IPS-20b (cell line): ENCODE measurements around the gene EMSY.
"Not testable (repeated sequence)": the region's sequence is repeated elsewhere in the genome, so short reads cannot be mapped to it uniquely, and the experiment has no call there.

Experiments used
- H3K27ac ChIP-seq: one replicate; pipeline ENCODE4 v1.5.1; 2013; ENCODE audit warnings: low read length
- H3K27me3 ChIP-seq: 2 replicates; pipeline ENCODE4 v1.6.1; 2013; ENCODE audit warnings: mild to moderate bottlenecking, low read length, inconsistent platforms; ENCODE audit not compliant: insufficient read depth
- H3K36me3 ChIP-seq: 2 replicates; pipeline ENCODE4 v1.6.1; 2013; ENCODE audit warnings: low read depth, mild to moderate bottlenecking, inconsistent platforms, low read length, moderate library complexity; ENCODE audit not compliant: insufficient read depth
- H3K4me1 ChIP-seq: 2 replicates; pipeline ENCODE4 v1.6.1; 2013; ENCODE audit warnings: mild to moderate bottlenecking, control low read depth, inconsistent platforms, low read length, moderate library complexity; ENCODE audit not compliant: insufficient read depth
- H3K4me3 ChIP-seq: 2 replicates; pipeline ENCODE4 v1.5.1; 2013; ENCODE audit warnings: mild to moderate bottlenecking, low read length, inconsistent platforms
- H3K9ac ChIP-seq: 2 replicates; pipeline ENCODE4 v1.6.1; 2013; ENCODE audit warnings: low read depth, mild to moderate bottlenecking, inconsistent platforms, low read length, moderate library complexity
- H3K9me3 ChIP-seq: 2 replicates; pipeline ENCODE4 v1.6.1; 2013; ENCODE audit warnings: mild to moderate bottlenecking, low read depth, low read length, inconsistent platforms; ENCODE audit not compliant: insufficient read depth

EMSY gene

GRCh38 chr11:76577921-76578653, 133.3 kb downstream of the EMSY start:
- H3K9ac ChIP-seq = no peak overlapping the region
- H3K4me1 ChIP-seq = peaks cover 3% of the 10 kb centered on the region; the same call in 1 of the 2 replicates
- no peak overlapping the region for H3K4me3 ChIP-seq
- no peaks in the 10 kb centered on the region for H3K27me3 ChIP-seq
- no peaks in the 10 kb centered on the region for H3K9me3 ChIP-seq
- H3K27ac ChIP-seq = no peak overlapping the region
- no peaks in the 10 kb centered on the region for H3K36me3 ChIP-seq

- H3K27ac ChIP-seq = no peak overlapping the region
- no peak overlapping the region for H3K4me3 ChIP-seq
- H3K9ac ChIP-seq = no peak overlapping the region
- H3K4me1 ChIP-seq = peaks cover 3% of the 10 kb centered on the region; the same call in 1 of the 2 replicates
- H3K27me3 ChIP-seq = no peaks in the 10 kb centered on the region
- no peaks in the 10 kb centered on the region for H3K36me3 ChIP-seq
- H3K9me3 ChIP-seq = no peaks in the 10 kb centered on the region
Observed at GRCh38 chr11:76578654-76579055, 133.8 kb downstream of the EMSY start.

- no peaks in the 10 kb centered on the region for H3K27me3 ChIP-seq
- H3K36me3 ChIP-seq = no peaks in the 10 kb centered on the region
- peak overlapping the region; percentile 39 for H3K27ac ChIP-seq
- H3K4me1 ChIP-seq = peaks cover 3% of the 10 kb centered on the region; the same call in 1 of the 2 replicates
- no peaks in the 10 kb centered on the region for H3K9me3 ChIP-seq
- H3K4me3 ChIP-seq = no peak overlapping the region
- H3K9ac ChIP-seq = no peak overlapping the region
Observed at GRCh38 chr11:76579056-76579751, 134.4 kb downstream of the EMSY start.

GRCh38 chr11:76579752-76580151, 134.9 kb downstream of the EMSY start:
- no peak overlapping the region for H3K4me3 ChIP-seq
- H3K9ac ChIP-seq = no peak overlapping the region
- no peaks in the 10 kb centered on the region for H3K36me3 ChIP-seq
- no peaks in the 10 kb centered on the region for H3K27me3 ChIP-seq
- peak overlapping the region; percentile 39 for H3K27ac ChIP-seq
- no peaks in the 10 kb centered on the region for H3K9me3 ChIP-seq
- peaks cover 3% of the 10 kb centered on the region; the same call in 1 of the 2 replicates for H3K4me1 ChIP-seq

- H3K9me3 ChIP-seq, H3K4me3 ChIP-seq, H3K4me1 ChIP-seq, H3K27me3 ChIP-seq, H3K36me3 ChIP-seq, H3K27ac ChIP-seq, H3K9ac ChIP-seq: not testable (repeated sequence)
Observed at GRCh38 chr11:76582471-76582870, 137.7 kb downstream of the EMSY start.

GRCh38 chr11:76587820-76588454, 143.1 kb downstream of the EMSY start:
- Histone ChIP-seq H3K27ac (no peak overlapping the region), H3K9me3 (peaks cover 4% of the 10 kb centered on the region; the same call in 1 of the 2 replicates), H3K36me3 (no peaks in the 10 kb centered on the region), H3K4me1 (no peaks in the 10 kb centered on the region), H3K9ac (no peak overlapping the region), H3K27me3 (no peaks in the 10 kb centered on the region), H3K4me3 (no peak overlapping the region)

GRCh38 chr11:76588455-76589325, 143.9 kb downstream of the EMSY start:
- no peak overlapping the region for H3K27ac ChIP-seq
- H3K27me3 ChIP-seq = no peaks in the 10 kb centered on the region
- no peaks in the 10 kb centered on the region for H3K4me1 ChIP-seq
- peaks cover 4% of the 10 kb centered on the region; the same call in 1 of the 2 replicates for H3K9me3 ChIP-seq
- H3K36me3 ChIP-seq = no peaks in the 10 kb centered on the region
- no peak overlapping the region for H3K4me3 ChIP-seq
- H3K9ac ChIP-seq = no peak overlapping the region

GRCh38 chr11:76589477-76589876, 144.7 kb downstream of the EMSY start:
- H3K36me3 ChIP-seq = no peaks in the 10 kb centered on the region
- no peaks in the 10 kb centered on the region for H3K4me1 ChIP-seq
- H3K4me3 ChIP-seq = no peak overlapping the region
- peaks cover 4% of the 10 kb centered on the region; the same call in 1 of the 2 replicates for H3K9me3 ChIP-seq
- H3K27me3 ChIP-seq = no peaks in the 10 kb centered on the region
- no peak overlapping the region for H3K27ac ChIP-seq
- no peak overlapping the region for H3K9ac ChIP-seq

GRCh38 chr11:76589964-76590950, 145.4 kb downstream of the EMSY start:
- H3K9me3 ChIP-seq = peaks cover 4% of the 10 kb centered on the region; the same call in 1 of the 2 replicates
- H3K9ac ChIP-seq = no peak overlapping the region
- H3K27me3 ChIP-seq = no peaks in the 10 kb centered on the region
- H3K4me1 ChIP-seq = no peaks in the 10 kb centered on the region
- no peaks in the 10 kb centered on the region for H3K36me3 ChIP-seq
- no peak overlapping the region for H3K4me3 ChIP-seq
- no peak overlapping the region for H3K27ac ChIP-seq

- H3K27ac ChIP-seq = no peak overlapping the region
- peaks cover 3% of the 10 kb centered on the region; the same call in 1 of the 2 replicates for H3K9me3 ChIP-seq
- H3K36me3 ChIP-seq = no peaks in the 10 kb centered on the region
- no peak overlapping the region for H3K9ac ChIP-seq
- no peaks in the 10 kb centered on the region for H3K27me3 ChIP-seq
- no peak overlapping the region for H3K4me3 ChIP-seq
- H3K4me1 ChIP-seq = no peaks in the 10 kb centered on the region
Observed at GRCh38 chr11:76591416-76591815, 146.6 kb downstream of the EMSY start.
